ENCODE results near the gene YAE1. TPM values are rescaled to one million over a fixed set of nuclear protein-coding genes. Genes with fewer than 3 reads are reported as not detected.
"Not testable (repeated sequence)": the region's sequence is repeated elsewhere in the genome, so short reads cannot be mapped to it uniquely, and the experiment has no call there.

YAE1 gene
- total and polyA plus RNA-seq, 2 experiments from 2014 or later = 29.6 to 36.3 TPM

GRCh38 chr7:39536951-39537350 is 29.3 kb upstream of the YAE1 start:
- Histone ChIP-seq H3K4me1 (ENCODE audit: insufficient read depth) (no peaks in the 10 kb centered on the region), H3K9me2 (replicated peaks; ENCODE audit: insufficient read depth) (no peaks in the 10 kb centered on the region), H3K9me3 (ENCODE audit: low read depth) (no peaks in the 10 kb centered on the region), H4K20me1 (ENCODE audit: insufficient read depth, poor library complexity, severe bottlenecking) (no peaks in the 10 kb centered on the region), H3K79me2 (no peaks in the 10 kb centered on the region), H3K27me3 (no peaks in the 10 kb centered on the region), H3K36me3 (replicated peaks; ENCODE audit: insufficient read depth, low read depth) (no peaks in the 10 kb centered on the region), H2AFZ (no peak overlapping the region), H3K4me2 (no peak overlapping the region), H3K27ac (no peak overlapping the region), H3K4me3 (no peak overlapping the region)
- WGBS (ENCODE audit: low lambda C conversion rate, missing lambda C conversion rate) = 77% methylated on average over 1 of the region's 1 CpG
- TF ChIP-seq, protein P1, sequence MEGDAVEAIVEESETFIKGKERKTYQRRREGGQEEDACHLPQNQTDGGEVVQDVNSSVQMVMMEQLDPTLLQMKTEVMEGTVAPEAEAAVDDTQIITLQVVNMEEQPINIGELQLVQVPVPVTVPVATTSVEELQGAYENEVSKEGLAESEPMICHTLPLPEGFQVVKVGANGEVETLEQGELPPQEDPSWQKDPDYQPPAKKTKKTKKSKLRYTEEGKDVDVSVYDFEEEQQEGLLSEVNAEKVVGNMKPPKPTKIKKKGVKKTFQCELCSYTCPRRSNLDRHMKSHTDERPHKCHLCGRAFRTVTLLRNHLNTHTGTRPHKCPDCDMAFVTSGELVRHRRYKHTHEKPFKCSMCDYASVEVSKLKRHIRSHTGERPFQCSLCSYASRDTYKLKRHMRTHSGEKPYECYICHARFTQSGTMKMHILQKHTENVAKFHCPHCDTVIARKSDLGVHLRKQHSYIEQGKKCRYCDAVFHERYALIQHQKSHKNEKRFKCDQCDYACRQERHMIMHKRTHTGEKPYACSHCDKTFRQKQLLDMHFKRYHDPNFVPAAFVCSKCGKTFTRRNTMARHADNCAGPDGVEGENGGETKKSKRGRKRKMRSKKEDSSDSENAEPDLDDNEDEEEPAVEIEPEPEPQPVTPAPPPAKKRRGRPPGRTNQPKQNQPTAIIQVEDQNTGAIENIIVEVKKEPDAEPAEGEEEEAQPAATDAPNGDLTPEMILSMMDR (IDR thresholded peaks at IDR 0.05; ENCODE audit: poor library complexity) = no peak
- TF ChIP-seq EZH2phosphoT487 (IDR thresholded peaks at IDR 0.05; ENCODE audit: low read depth, severe bottlenecking, unreplicated experiment) (no peak), EZH2 (IDR thresholded peaks at IDR 0.05; ENCODE audit: borderline replicate concordance) (no peak)
- DNase-seq (ENCODE audit: low spot score) = no peak

- H3K4me2 ChIP-seq = peak overlapping the region; percentile 28
- no peaks in the 10 kb centered on the region for H3K4me1 ChIP-seq (ENCODE audit: insufficient read depth)
- H2AFZ ChIP-seq = peak overlapping the region; percentile 26
- H3K79me2 ChIP-seq = no peaks in the 10 kb centered on the region
- H3K36me3 ChIP-seq (replicated peaks; ENCODE audit: insufficient read depth, low read depth) = no peaks in the 10 kb centered on the region
- 41% methylated on average over 5 of the region's 5 CpGs for WGBS (ENCODE audit: low lambda C conversion rate, missing lambda C conversion rate)
- no peak overlapping the region for H3K4me3 ChIP-seq
- H3K9me3 ChIP-seq (ENCODE audit: low read depth) = no peaks in the 10 kb centered on the region
- no peaks in the 10 kb centered on the region for H3K9me2 ChIP-seq (replicated peaks; ENCODE audit: insufficient read depth)
- no peaks in the 10 kb centered on the region for H4K20me1 ChIP-seq (ENCODE audit: insufficient read depth, poor library complexity, severe bottlenecking)
- peak overlapping the region; percentile 74 for H3K27ac ChIP-seq
- no peaks in the 10 kb centered on the region for H3K27me3 ChIP-seq
- DNase-seq (ENCODE audit: low spot score) = no peak
- TF ChIP-seq EZH2 (IDR thresholded peaks at IDR 0.05; ENCODE audit: borderline replicate concordance) = no peak
- TF ChIP-seq, protein P1 (IDR thresholded peaks at IDR 0.05; ENCODE audit: poor library complexity) = no peak
- no peak for TF ChIP-seq EZH2phosphoT487 (IDR thresholded peaks at IDR 0.05; ENCODE audit: low read depth, severe bottlenecking, unreplicated experiment)
Measured at GRCh38 chr7:39539816-39540215, 26.4 kb upstream of the YAE1 start.

- H3K4me3 ChIP-seq = no peak overlapping the region
- TF ChIP-seq, protein P1 (IDR thresholded peaks at IDR 0.05; ENCODE audit: poor library complexity) = no peak
- no peak for TF ChIP-seq EZH2phosphoT487 (IDR thresholded peaks at IDR 0.05; ENCODE audit: low read depth, severe bottlenecking, unreplicated experiment)
- TF ChIP-seq EZH2 (IDR thresholded peaks at IDR 0.05; ENCODE audit: borderline replicate concordance) = no peak
- peak overlapping the region; percentile 74 for H3K27ac ChIP-seq
- no peaks in the 10 kb centered on the region for H3K9me3 ChIP-seq (ENCODE audit: low read depth)
- H3K36me3 ChIP-seq (replicated peaks; ENCODE audit: insufficient read depth, low read depth) = no peaks in the 10 kb centered on the region
- H3K9me2 ChIP-seq (replicated peaks; ENCODE audit: insufficient read depth) = no peaks in the 10 kb centered on the region
- peak; percentile 48 for DNase-seq (ENCODE audit: low spot score)
- no peaks in the 10 kb centered on the region for H3K27me3 ChIP-seq
- H4K20me1 ChIP-seq (ENCODE audit: insufficient read depth, poor library complexity, severe bottlenecking) = no peaks in the 10 kb centered on the region
- WGBS (ENCODE audit: low lambda C conversion rate, missing lambda C conversion rate) = 55% methylated on average over 7 of the region's 7 CpGs
- peak overlapping the region; percentile 26 for H2AFZ ChIP-seq
- H3K79me2 ChIP-seq = no peaks in the 10 kb centered on the region
- H3K4me1 ChIP-seq (ENCODE audit: insufficient read depth) = no peaks in the 10 kb centered on the region
- H3K4me2 ChIP-seq = peak overlapping the region; percentile 28
Measured at GRCh38 chr7:39540320-39540719, 25.9 kb upstream of the YAE1 start.

DNA sequence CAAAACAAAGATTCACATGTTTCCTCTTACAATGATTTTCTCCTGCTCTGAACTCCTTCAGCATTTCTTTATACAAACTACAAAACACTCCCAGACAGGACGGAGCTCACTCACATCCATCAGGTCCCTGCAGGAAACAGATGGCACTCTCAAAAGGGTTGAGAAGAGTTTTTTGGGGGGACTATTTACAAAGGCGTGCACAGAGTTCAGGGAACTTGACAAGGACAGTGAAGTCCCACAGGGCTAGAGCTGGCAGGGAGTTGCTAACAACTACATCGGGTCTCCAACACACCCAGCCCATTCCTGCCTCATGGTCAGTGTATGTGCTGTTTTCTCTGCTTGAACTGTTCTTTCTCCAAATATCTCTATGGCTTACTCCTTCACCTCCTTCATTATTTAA is 24.7 kb upstream of the YAE1 start:
- Histone ChIP-seq H3K4me3 (no peak overlapping the region), H3K4me2 (no peak overlapping the region), H3K4me1 (ENCODE audit: insufficient read depth) (no peaks in the 10 kb centered on the region), H2AFZ (no peak overlapping the region), H3K27ac (no peak overlapping the region), H3K9me3 (ENCODE audit: low read depth) (no peaks in the 10 kb centered on the region), H3K79me2 (no peaks in the 10 kb centered on the region), H4K20me1 (ENCODE audit: insufficient read depth, poor library complexity, severe bottlenecking) (no peaks in the 10 kb centered on the region), H3K9me2 (replicated peaks; ENCODE audit: insufficient read depth) (no peaks in the 10 kb centered on the region), H3K27me3 (no peaks in the 10 kb centered on the region), H3K36me3 (replicated peaks; ENCODE audit: insufficient read depth, low read depth) (no peaks in the 10 kb centered on the region)
- 70% methylated on average over 3 of the region's 3 CpGs for WGBS (ENCODE audit: low lambda C conversion rate, missing lambda C conversion rate)
- TF ChIP-seq EZH2 (IDR thresholded peaks at IDR 0.05; ENCODE audit: borderline replicate concordance) = no peak
- TF ChIP-seq EZH2phosphoT487 (IDR thresholded peaks at IDR 0.05; ENCODE audit: low read depth, severe bottlenecking, unreplicated experiment) = no peak
- TF ChIP-seq, protein P1 (IDR thresholded peaks at IDR 0.05; ENCODE audit: poor library complexity) = no peak
- no peak for DNase-seq (ENCODE audit: low spot score)

DNA sequence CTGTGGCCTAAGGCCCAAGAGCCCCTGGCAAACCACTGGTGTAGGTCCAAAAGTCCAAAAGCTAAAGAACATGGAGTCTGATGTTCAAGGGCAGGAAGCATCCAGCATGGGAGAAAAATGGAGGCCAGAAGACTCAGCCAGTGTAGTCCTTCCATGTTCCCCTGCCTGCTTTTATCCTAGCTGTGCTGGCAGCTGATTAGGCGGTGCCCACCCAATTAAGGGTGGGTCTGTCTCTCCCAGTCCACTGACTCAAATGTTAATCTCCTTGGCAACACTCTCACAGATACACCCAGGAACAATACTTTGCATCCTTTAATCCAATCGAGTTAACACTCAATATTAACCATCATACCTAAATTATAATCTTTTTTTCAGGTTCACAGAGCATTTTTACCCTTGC is 21.4 kb upstream of the YAE1 start:
- not testable (repeated sequence) for H3K27ac ChIP-seq; H3K4me2 ChIP-seq; H3K9me2 ChIP-seq (replicated peaks; ENCODE audit: insufficient read depth); H3K36me3 ChIP-seq (replicated peaks; ENCODE audit: insufficient read depth, low read depth); H3K27me3 ChIP-seq; H3K4me1 ChIP-seq (ENCODE audit: insufficient read depth); DNase-seq (ENCODE audit: low spot score); H4K20me1 ChIP-seq (ENCODE audit: insufficient read depth, poor library complexity, severe bottlenecking); H3K4me3 ChIP-seq; H2AFZ ChIP-seq; H3K9me3 ChIP-seq (ENCODE audit: low read depth); H3K79me2 ChIP-seq
- WGBS (ENCODE audit: low lambda C conversion rate, missing lambda C conversion rate) = 92% methylated on average over 2 of the region's 2 CpGs
